ENCODE measurements around the gene RORB.

GRCh38 chr9:74576176-74576575 lies 79.0 kb downstream of the RORB start:
- TF ChIP-seq POLR2AphosphoS5 (IDR thresholded peaks at IDR 0.05; ENCODE audit: low read depth, low read length) (no peak), POLR2A (IDR thresholded peaks at IDR 0.05; ENCODE audit: low read depth, low read length) (no peak), SPI1 (IDR thresholded peaks at IDR 0.05; ENCODE audit: low read depth, low read length) (no peak), TAF1 (IDR thresholded peaks at IDR 0.05; ENCODE audit: low read depth, low read length) (no peak), POU2F2 (IDR thresholded peaks at IDR 0.05; ENCODE audit: low read depth, low read length) (no peak)
